Measurements from ENCODE around the gene TEX14. TPM values are rescaled to one million over a fixed set of nuclear protein-coding genes. Genes with fewer than 3 reads are reported as not detected.
A peak's percentile ranks its signal among the peaks of the same experiment; 100 is the strongest.

Gene TEX14
- total RNA-seq, 4 donors from 2014 or later = 0.13 TPM; not detected in 3

DNA sequence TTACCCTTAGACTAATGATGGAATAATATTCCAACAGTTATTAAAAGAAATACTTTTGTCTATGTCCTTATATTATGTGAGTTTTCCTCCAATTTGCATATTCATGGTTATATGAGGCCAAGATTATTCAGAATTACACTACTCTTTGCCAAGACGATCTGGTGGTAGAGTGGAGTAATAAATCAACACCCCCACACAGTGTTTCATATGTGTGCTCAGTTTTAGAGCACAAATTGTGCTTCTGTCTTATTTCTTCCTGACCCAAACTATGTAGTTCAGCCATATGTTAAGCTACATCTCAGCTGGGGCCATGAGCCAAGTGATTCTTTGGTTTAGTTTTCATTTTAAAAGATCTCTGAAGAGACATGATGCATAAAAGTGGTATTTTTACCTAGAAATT is 37.0 kb upstream of the TEX14 start:
- no peak overlapping the region for H3K4me3 ChIP-seq
- no peak for DNase-seq
- H3K36me3 ChIP-seq = no peaks in the 10 kb centered on the region
- H3K4me1 ChIP-seq = no peaks in the 10 kb centered on the region
- H3K27me3 ChIP-seq = no peaks in the 10 kb centered on the region
- H3K27ac ChIP-seq = no peak overlapping the region
- H3K9me3 ChIP-seq = no peaks in the 10 kb centered on the region
- TF ChIP-seq, protein P1, sequence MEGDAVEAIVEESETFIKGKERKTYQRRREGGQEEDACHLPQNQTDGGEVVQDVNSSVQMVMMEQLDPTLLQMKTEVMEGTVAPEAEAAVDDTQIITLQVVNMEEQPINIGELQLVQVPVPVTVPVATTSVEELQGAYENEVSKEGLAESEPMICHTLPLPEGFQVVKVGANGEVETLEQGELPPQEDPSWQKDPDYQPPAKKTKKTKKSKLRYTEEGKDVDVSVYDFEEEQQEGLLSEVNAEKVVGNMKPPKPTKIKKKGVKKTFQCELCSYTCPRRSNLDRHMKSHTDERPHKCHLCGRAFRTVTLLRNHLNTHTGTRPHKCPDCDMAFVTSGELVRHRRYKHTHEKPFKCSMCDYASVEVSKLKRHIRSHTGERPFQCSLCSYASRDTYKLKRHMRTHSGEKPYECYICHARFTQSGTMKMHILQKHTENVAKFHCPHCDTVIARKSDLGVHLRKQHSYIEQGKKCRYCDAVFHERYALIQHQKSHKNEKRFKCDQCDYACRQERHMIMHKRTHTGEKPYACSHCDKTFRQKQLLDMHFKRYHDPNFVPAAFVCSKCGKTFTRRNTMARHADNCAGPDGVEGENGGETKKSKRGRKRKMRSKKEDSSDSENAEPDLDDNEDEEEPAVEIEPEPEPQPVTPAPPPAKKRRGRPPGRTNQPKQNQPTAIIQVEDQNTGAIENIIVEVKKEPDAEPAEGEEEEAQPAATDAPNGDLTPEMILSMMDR (IDR thresholded peaks at IDR 0.05) = no peak
- no peak for TF ChIP-seq POLR2A (IDR thresholded peaks at IDR 0.05)

DNA sequence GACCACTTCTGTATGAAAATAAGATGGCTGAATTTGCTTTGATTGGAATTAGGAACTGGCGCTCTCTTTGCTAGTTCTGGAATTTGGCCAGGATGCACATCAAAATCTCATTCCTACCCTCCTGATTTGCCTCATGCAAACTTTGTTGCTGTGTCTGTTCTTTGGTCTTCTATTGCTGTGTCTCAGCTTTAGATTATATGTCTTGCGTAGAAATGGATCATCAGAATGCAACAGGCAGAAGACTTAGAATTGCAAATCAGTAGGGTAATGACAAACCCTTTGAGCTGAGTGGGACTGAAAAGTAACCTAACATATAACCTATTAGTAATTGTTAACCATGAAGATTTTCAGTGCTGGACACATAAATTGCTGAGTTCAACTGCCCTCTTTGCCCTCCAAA is 30.9 kb upstream of the TEX14 start:
- no peak for DNase-seq
- Histone ChIP-seq H3K27me3 (no peaks in the 10 kb centered on the region), H3K27ac (no peak overlapping the region), H3K36me3 (no peaks in the 10 kb centered on the region), H3K9me3 (no peaks in the 10 kb centered on the region), H3K4me3 (no peak overlapping the region), H3K4me1 (no peaks in the 10 kb centered on the region)
- no peak for TF ChIP-seq POLR2A (IDR thresholded peaks at IDR 0.05)
- TF ChIP-seq, protein P1 (IDR thresholded peaks at IDR 0.05) = no peak

DNA sequence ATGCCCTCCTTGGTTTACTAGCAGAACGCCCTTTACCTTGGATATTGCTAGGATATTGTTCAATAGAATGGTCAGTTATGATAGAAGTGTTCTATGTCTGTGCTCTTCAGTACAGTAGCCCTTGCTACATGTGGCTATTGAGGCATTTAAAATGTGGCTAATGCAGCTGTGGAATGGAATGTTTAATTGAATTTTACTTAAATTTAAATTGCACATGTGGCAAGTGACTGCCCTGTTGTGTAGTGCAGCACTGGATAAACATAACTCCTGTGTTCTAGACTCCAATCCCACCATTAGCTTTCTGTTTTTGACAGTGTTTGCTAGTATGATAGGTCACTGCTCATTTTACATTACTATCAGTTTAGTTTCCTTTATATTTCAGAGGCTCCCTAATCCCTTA is 30.4 kb upstream of the TEX14 start:
- H3K4me3 ChIP-seq = no peak overlapping the region
- H3K4me1 ChIP-seq = no peaks in the 10 kb centered on the region
- H3K36me3 ChIP-seq = peaks cover 0 to 3% (median 0%) of the 10 kb centered on the region in 3 donors
- DNase-seq = no peak
- TF ChIP-seq, protein P1 (IDR thresholded peaks at IDR 0.05) = no peak
- TF ChIP-seq POLR2A (IDR thresholded peaks at IDR 0.05) = no peak
- no peaks in the 10 kb centered on the region for H3K9me3 ChIP-seq
- no peak overlapping the region for H3K27ac ChIP-seq
- H3K27me3 ChIP-seq = no peaks in the 10 kb centered on the region

DNA sequence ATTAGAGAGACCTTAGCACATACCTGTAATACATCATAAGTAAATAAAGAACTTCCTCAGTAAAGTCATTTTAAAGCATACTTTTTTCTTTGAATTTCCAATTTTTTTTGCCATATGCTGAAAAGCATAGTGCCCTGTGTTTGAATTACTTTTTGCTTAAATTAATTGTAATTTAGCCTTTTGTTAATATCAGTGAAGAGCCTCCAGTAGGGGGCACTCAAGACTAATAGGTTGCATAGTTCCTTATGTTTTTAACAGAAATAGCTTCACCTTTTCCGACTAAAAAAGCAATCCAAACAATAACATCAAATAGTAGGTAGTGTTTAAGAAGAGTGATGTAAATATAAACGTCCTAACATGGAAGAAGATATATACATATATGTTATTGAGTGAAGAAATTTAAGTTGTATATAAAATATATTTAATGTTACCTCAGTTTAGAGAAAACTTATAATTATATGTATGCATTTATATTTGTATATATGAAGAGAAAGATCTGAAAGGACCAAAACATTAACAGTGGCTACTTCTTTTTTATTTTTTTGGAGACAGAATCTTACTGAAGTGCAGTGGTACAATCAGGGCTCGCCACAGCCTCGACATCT is 19.2 kb upstream of the TEX14 start:
- no peaks in the 10 kb centered on the region for H3K4me1 ChIP-seq
- H3K27me3 ChIP-seq = no peaks in the 10 kb centered on the region
- TF ChIP-seq POLR2A (IDR thresholded peaks at IDR 0.05) = no peak
- TF ChIP-seq, protein P1 (IDR thresholded peaks at IDR 0.05) = peak in 5 of 6 experiments; percentile 69 to 83 (median 78)
- H3K27ac ChIP-seq = no peak overlapping the region
- H3K36me3 ChIP-seq = no peaks in the 10 kb centered on the region
- H3K4me3 ChIP-seq = no peak overlapping the region
- peak in 2 of 3 donors; percentile 54 to 64 for DNase-seq
- H3K9me3 ChIP-seq = no peaks in the 10 kb centered on the region

DNA sequence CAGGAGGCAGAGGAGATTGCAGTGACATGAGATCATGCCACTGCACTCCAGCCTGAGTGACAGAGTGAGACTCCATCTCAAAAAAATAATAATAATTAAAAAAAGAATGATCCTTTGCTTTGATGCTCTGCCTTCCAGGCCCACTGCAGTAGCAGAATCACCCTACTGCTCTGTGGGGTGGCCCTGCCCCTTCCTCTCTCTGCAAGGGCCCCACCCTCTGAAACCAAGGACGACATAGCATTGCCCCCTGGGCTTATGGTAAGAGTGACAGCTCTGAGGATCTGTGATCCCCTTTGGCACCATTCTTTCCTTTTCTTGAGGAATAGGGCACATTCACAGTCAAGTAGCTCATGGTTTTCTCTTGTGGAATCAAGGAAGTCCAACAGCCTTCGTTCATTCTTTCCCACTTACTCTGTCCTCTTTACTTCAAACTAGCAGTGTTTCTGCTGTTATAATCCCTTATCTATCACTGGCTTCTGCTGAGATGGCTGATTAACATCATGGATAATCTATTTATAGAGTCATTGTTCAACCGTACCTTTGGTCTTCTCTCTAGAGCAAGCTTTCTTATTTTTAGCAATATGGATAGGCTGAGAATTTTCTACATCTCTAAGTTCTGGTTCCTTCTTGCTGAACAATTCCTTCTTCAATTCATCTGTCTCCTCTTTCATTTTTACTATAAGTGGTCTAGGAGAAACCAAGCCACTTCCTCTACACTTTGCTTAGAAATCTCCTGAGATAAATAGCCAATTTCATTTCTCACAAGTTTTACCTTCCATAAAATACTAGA is 14.7 kb upstream of the TEX14 start:
- Histone ChIP-seq H3K4me3 (no peak overlapping the region), H3K4me1 (no peaks in the 10 kb centered on the region), H3K36me3 (no peaks in the 10 kb centered on the region), H3K9me3 (no peaks in the 10 kb centered on the region), H3K27ac (no peak overlapping the region), H3K27me3 (no peaks in the 10 kb centered on the region)
- DNase-seq = no peak
- TF ChIP-seq, protein P1 (IDR thresholded peaks at IDR 0.05) = no peak
- no peak for TF ChIP-seq POLR2A (IDR thresholded peaks at IDR 0.05)
